Activated CD8-positive, alpha-beta memory T cell treated with anti-CD3 and anti-CD28 coated beads, Interleukin-2, amount 50 U/mL, for 48 hours (primary cell): ENCODE results near the gene ARHGAP6.

Experiments
- DNase-seq: peaks from one replicate; pipeline ENCODE4 v3.0.0-alpha.2; 2020

Gene ARHGAP6

GRCh38 chrX:11665168-11666111, at the start of gene ARHGAP6:
ARHGAP6 (minus strand) TSS chrX:11665920; CDS start chrX:11664828, 1,092 bp downstream.
- DNase-seq = no peak

- no peak for DNase-seq
Observed at GRCh38 chrX:11704725-11705495, 39.2 kb upstream of the ARHGAP6 start.

- no peak for DNase-seq
Observed at GRCh38 chrX:11703855-11704254, 38.1 kb upstream of the ARHGAP6 start.

- no peak for DNase-seq
Observed at GRCh38 chrX:11702965-11703631, 37.4 kb upstream of the ARHGAP6 start.

GRCh38 chrX:11702420-11702819, 36.7 kb upstream of the ARHGAP6 start:
- DNase-seq = no peak

- DNase-seq = no peak
Observed at GRCh38 chrX:11698702-11699101, 33.0 kb upstream of the ARHGAP6 start.

- DNase-seq = no peak
Observed at GRCh38 chrX:11688201-11688600, 22.5 kb upstream of the ARHGAP6 start.

- DNase-seq = no peak
Observed at GRCh38 chrX:11687157-11687556, 21.4 kb upstream of the ARHGAP6 start.

GRCh38 chrX:11683057-11683456, 17.3 kb upstream of the ARHGAP6 start:
- no peak for DNase-seq

- no peak for DNase-seq
Observed at GRCh38 chrX:11678158-11678557, 12.4 kb upstream of the ARHGAP6 start.

GRCh38 chrX:11672213-11672612, 6.5 kb upstream of the ARHGAP6 start:
- DNase-seq = no peak

- no peak for DNase-seq
Observed at GRCh38 chrX:11670316-11670715, 4.6 kb upstream of the ARHGAP6 start.

- DNase-seq = no peak
Observed at GRCh38 chrX:11666952-11667685, 1.4 kb upstream of the ARHGAP6 start.

- no peak for DNase-seq
Observed at GRCh38 chrX:11666164-11666563, 444 bp upstream of the ARHGAP6 start.

GRCh38 chrX:11664211-11665167, 1.2 kb downstream of the ARHGAP6 start:
- DNase-seq = no peak

- no peak for DNase-seq
Observed at GRCh38 chrX:11663875-11664210, 1.9 kb downstream of the ARHGAP6 start.

GRCh38 chrX:11655282-11656015, 10.3 kb downstream of the ARHGAP6 start:
- DNase-seq = no peak

- no peak for DNase-seq
Observed at GRCh38 chrX:11648705-11649519, 16.8 kb downstream of the ARHGAP6 start.

- no peak for DNase-seq
Observed at GRCh38 chrX:11647138-11647537, 18.6 kb downstream of the ARHGAP6 start.
